Hair follicle dermal papilla cell (primary cell): Measurements from ENCODE around the gene FHL3. TPM values are rescaled to one million over a fixed set of nuclear protein-coding genes. Genes with fewer than 3 reads are reported as not detected.

Experiments used
- small RNA-seq: library from RNA; depleted of rRNA; stranded (forward); fragments of <200 nt; gene quantifications from one replicate; pipeline ENCODE3, GENCODE V24; 2012
- total RNA-seq: library from RNA; depleted of rRNA; stranded (reverse); fragments of >200 nt; gene quantifications from 2 replicates; pipeline ENCODE4 v1.2.3, GENCODE V29; 2012

Gene FHL3, protein sequence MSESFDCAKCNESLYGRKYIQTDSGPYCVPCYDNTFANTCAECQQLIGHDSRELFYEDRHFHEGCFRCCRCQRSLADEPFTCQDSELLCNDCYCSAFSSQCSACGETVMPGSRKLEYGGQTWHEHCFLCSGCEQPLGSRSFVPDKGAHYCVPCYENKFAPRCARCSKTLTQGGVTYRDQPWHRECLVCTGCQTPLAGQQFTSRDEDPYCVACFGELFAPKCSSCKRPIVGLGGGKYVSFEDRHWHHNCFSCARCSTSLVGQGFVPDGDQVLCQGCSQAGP
- 43.8 and 44.9 TPM in 2 replicates for total RNA-seq

DNA sequence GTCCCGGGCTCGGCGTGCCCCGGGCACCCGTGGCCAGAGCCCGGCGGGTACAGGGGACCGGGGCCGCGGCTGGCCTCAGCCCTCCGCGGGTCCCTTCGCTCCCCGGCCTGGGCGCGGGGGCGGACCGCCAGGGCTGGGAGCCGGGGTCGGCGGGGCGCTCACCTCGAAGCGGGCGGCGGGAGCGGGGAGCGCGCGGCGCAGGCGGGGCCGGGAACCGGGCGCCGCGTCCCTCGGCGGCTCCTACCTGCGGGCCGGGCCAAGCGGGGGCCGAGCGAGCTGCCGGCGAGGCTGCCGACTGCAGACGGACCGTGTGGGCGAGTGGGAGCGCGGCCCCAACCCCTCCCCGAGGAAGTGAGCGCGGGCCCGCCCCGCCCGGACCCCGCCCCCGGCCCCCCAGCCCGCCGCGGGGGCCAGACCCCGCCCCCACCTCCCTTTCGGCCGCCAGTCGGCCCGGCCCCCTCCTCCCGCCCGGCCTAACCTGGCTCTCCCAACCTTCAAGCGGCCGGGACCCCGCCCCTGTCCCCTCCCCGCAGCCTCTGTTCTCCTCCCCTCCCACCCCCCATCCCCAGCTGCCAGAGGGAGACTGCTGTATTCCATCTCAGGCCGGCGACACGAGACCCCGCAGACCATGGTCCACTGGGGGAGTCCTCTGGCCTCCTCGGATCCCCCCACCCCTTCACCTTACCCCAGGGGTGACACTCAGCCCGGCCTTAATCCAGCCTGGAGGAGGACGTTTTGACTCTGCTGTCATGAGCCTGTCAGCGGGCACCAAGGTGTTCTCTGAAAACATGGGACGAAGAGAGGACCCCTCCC lies at the start of gene FHL3:
Gene FHL3 (minus strand): TSS at position 320 of the 813 bp plus-strand sequence. CDS start 6,102 bp downstream, outside the sequence.

DNA sequence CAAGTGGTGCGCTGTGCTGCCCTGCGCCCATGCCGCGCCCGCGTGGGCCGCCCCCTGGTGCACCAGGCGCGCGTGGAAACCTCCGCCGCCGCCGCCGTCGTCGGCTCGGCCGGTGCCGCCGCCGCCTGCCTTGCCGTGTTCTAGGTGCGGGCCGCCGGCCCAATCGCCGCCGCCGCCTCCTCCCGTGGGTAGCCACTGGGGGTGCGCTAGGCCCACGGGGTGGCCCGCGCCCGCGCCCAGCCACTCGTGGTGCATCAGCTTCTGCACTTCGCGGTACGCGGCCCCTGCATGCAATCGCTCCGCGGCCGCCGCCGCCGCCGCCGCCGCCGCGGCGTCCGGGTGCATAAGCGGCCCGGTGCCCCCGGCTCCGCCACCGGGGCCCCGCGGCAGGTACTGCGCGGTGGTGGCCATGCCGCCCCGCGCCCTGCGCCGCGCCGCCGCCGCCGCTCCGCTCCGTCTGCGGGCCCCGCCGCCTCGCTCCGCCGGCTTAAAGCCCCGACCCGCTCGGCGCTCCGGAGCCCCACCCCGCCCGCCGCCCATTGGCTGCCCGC lies 41.1 kb upstream of the FHL3 start, which contains the start of gene POU3F1:
Gene POU3F1 (minus strand): TSS at position 461 of the 551 bp plus-strand sequence. CDS start 50 bp downstream, at position 411.

DNA sequence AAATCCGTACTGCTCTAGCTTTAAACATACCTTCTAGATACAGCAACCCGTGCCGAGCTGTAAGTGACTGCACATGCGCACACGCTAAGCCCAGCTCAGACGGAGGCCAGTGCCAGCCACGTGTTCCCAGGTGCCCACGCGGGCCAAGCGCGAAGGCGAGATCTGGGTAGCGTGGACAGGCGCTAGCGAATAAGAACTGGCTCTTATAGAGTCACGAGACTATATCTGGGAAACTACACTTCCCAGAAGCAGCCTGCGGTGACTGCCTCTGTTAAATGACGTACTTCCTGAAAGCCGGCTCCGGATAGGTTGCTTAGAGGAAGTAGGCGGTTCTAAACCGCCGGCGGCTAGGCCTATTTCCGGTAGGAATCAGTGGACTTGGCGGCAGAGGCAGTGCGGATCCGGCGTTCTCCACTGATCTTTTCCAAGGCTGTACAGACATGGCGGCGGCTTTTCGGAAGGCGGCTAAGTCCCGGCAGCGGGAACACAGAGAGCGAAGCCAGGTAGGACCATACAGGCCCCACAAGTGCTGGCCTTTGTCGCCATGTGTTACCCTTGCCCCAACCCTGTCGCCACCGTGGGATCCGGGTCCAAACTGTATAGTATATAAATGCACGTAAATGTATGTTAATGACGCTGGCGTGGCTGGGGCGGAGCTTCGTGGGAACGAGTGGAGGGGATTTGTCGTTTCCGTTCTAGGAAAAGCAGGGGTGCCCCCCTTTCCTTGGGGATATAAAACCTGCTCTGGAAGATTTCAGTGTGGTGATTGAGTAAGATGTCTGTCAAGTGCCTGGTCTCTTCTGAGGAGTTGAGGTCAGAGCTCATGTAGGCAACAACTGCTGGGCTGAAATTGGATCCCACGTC lies 7.3 kb upstream of the FHL3 start, which contains the start of gene UTP11:
Gene UTP11 (plus strand): TSS at position 372 of the 864 bp plus-strand sequence. CDS start 69 bp downstream, at position 441.

Small RNA genes within 50 kb of the gene (small RNA-seq; reads per million reads assigned to genes)
- gene RF00017 (not detected), gene RNU6-510P (not detected)

Other genes with a start within 250 kb of the FHL3 start
- not detected in 2 replicates for gene EPHA10, start 240.4 kb downstream of the FHL3 start, total RNA-seq
- gene MANEAL, start 211.7 kb downstream of the FHL3 start, total RNA-seq = 1.6 and 1.8 TPM in 2 replicates
- gene C1orf122, start 197.7 kb downstream of the FHL3 start, total RNA-seq = 17.0 and 18.0 TPM in 2 replicates
- gene YRDC, start 197.3 kb downstream of the FHL3 start, total RNA-seq = 12.6 and 16.6 TPM in 2 replicates
- gene MTF1, start 145.9 kb downstream of the FHL3 start, total RNA-seq = 3.2 and 3.4 TPM in 2 replicates
- gene INPP5B, start 58.5 kb downstream of the FHL3 start, total RNA-seq = 41.0 and 53.7 TPM in 2 replicates
- 58.2 and 58.4 TPM in 2 replicates for gene SF3A3, start 15.5 kb downstream of the FHL3 start, total RNA-seq
- 38.5 and 45.3 TPM in 2 replicates for gene UTP11, start 7.2 kb upstream of the FHL3 start, total RNA-seq
- not detected in 2 replicates for gene POU3F1, start 41.3 kb upstream of the FHL3 start, total RNA-seq